Ishikawa (cell line): ENCODE results near the gene AXIN2.

Experiments
- CEBPB ChIP-seq: IDR thresholded peaks from 2 replicates; pipeline ENCODE4 v1.6.1; 2012
- CREB1 ChIP-seq: IDR thresholded peaks from 2 replicates; pipeline ENCODE4 v1.6.1; 2012; ENCODE audit warnings: low read depth
- EGR1 ChIP-seq: IDR thresholded peaks from 2 replicates; pipeline ENCODE4 v1.6.1; 2012
- EP300 ChIP-seq: IDR thresholded peaks from 2 replicates; pipeline ENCODE4 v1.6.1; 2012; ENCODE audit warnings: borderline replicate concordance
- FOXM1 ChIP-seq: IDR thresholded peaks from 2 replicates; pipeline ENCODE4 v1.6.1; 2012; ENCODE audit warnings: low read depth, borderline replicate concordance
- NFIC ChIP-seq: IDR thresholded peaks from 2 replicates; pipeline ENCODE4 v1.6.1; 2012
- RAD21 ChIP-seq: IDR thresholded peaks from 2 replicates; pipeline ENCODE4 v1.6.1; 2012; ENCODE audit warnings: low read depth
- REST ChIP-seq: IDR thresholded peaks from 2 replicates; pipeline ENCODE4 v1.6.1; 2012; ENCODE audit warnings: low read depth, mild to moderate bottlenecking
- TAF1 ChIP-seq: IDR thresholded peaks from 2 replicates; pipeline ENCODE4 v1.6.1; 2012; ENCODE audit warnings: low read depth, mild to moderate bottlenecking
- TCF12 ChIP-seq: IDR thresholded peaks from 2 replicates; pipeline ENCODE4 v1.6.1; 2012; ENCODE audit warnings: low read depth
- TEAD4 ChIP-seq: IDR thresholded peaks from 2 replicates; pipeline ENCODE4 v1.6.1; 2012
- YY1 ChIP-seq: IDR thresholded peaks from 2 replicates; pipeline ENCODE4 v1.6.1; 2012; ENCODE audit warnings: low read depth
- ZBTB7A ChIP-seq: IDR thresholded peaks from 2 replicates; pipeline ENCODE4 v1.6.1; 2012; ENCODE audit warnings: low read depth
- TF ChIP-seq, protein P1 (sequence below): IDR thresholded peaks from 2 replicates; pipeline ENCODE4 v1.6.1; 2012
- TF ChIP-seq, protein P2 (sequence below): IDR thresholded peaks from 2 replicates; pipeline ENCODE4 v1.6.1; 2012

Gene AXIN2

DNA sequence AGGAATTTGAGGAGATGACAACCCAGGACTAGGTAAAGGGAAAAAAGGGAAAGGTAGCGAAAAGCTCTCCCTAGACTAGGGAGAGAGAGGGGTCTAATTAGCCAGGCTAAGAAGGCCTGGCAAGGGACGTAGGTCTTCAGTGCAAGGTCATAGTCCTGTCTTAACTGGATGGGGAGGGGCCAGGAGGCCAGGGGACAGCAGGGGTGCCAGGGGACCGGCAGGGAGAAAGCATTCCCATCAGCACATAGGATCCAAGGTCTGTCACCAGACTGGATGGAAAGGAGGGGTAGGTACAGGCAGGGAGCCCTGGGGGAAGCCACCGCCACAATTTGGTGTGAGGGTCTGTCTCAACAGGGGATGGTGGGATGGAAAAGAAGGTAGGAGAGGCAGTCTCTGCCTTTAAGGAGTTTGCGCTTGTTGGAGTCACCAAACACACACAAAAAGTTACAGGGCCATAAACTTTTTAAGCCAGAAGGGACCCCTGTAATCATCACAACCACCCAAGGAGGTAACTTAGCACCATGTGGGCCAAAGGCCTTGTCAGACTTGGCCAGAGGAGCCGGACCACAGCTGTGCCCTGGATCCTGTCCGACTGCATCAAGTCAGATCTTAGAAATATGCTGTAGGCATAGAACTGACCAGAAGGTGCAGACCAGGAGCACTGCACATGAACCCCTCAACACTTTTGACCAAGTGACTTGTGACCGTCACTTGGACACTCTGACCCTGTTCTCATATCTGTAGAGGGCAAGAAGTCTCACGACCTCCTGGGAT lies 10.0 kb downstream of the AXIN2 start:
- TF ChIP-seq ZBTB7A (no peak), TEAD4 (no peak), CEBPB (no peak), EGR1 (no peak), TAF1 (no peak), FOXM1 (no peak), YY1 (no peak), REST (no peak), CREB1 (no peak), EP300 (no peak), NFIC (no peak), RAD21 (no peak), TCF12 (no peak)
- TF ChIP-seq, protein P1, sequence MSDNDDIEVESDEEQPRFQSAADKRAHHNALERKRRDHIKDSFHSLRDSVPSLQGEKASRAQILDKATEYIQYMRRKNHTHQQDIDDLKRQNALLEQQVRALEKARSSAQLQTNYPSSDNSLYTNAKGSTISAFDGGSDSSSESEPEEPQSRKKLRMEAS = no peak
- TF ChIP-seq, protein P2, sequence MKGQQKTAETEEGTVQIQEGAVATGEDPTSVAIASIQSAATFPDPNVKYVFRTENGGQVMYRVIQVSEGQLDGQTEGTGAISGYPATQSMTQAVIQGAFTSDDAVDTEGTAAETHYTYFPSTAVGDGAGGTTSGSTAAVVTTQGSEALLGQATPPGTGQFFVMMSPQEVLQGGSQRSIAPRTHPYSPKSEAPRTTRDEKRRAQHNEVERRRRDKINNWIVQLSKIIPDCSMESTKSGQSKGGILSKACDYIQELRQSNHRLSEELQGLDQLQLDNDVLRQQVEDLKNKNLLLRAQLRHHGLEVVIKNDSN = no peak

GRCh38 chr17:65550758-65551157 lies 10.7 kb downstream of the AXIN2 start:
- TF ChIP-seq FOXM1 (no peak), REST (no peak), EP300 (no peak), NFIC (no peak), ZBTB7A (no peak), TCF12 (no peak), TEAD4 (no peak), YY1 (no peak), RAD21 (no peak), CEBPB (no peak), CREB1 (no peak), EGR1 (no peak), TAF1 (no peak)
- TF ChIP-seq, protein P1 = no peak
- TF ChIP-seq, protein P2 = no peak

DNA sequence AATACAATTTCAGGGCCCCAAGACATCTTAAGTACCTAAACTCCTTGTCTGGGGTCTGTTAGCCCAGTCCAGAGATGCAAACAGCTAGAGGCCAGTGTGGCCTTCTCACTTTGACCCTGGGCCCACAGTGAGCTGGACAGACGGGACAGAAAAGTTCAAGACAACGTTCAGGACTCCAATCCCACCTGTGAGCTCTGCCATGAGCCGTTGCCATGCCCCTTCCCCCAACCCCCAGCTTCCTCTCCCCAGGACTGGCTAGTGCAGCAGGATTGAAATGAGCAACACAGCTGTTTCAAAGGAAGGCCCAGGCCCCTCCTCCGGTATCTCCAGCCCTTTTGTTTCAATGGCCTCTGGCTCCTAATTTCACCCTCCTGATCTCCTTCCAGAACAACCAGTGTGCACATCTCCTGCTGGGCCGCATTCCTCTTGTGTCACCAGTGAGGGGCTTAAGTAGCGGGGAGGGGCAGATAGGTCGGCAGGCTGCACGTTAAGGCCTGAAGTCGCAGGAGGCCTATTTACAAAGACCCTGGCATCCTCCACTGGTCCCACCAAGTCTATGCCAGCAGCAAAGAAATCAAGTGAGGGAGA lies 11.3 kb downstream of the AXIN2 start:
- TF ChIP-seq, protein P2 = no peak
- TF ChIP-seq FOXM1 = no peak
- TF ChIP-seq, protein P1 = no peak
- TF ChIP-seq TAF1 = no peak
- no peak for TF ChIP-seq RAD21
- no peak for TF ChIP-seq TCF12
- no peak for TF ChIP-seq CREB1
- TF ChIP-seq ZBTB7A = no peak
- no peak for TF ChIP-seq EP300
- TF ChIP-seq CEBPB = no peak
- TF ChIP-seq EGR1 = no peak
- TF ChIP-seq NFIC = no peak
- no peak for TF ChIP-seq YY1

DNA sequence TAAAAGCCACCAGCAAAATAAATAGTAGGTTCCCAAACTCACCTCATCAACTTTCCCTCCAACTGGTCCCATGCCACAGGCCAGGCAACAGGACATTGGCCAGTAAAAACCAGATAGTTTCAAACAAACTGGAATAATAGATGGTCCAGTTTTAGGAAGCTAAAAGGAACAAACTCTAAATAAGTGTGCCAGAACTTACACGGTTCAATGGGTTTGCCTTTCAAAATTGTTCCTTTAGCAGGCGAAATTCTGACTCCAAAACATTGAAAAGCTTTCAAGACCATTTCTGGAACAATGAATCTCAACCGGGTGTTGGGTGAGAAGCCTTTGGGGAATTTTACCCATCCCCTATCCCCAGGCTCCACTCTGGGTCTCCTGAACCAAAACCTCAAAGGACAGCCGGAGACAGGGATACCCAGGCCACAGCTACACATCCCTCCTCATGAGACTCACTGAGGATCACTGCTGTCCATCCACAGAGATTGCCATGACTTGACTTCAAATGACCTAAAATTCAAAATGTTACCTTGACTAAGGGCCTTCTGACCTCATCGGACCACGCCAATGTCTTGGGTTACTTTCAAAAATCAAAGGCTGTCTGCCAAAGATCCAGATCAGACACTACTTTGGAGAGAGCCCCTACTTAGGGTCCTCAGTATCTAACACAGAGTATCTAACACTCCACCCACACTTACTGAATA lies 13.0 kb downstream of the AXIN2 start:
- TF ChIP-seq RAD21 = no peak
- TF ChIP-seq NFIC = no peak
- no peak for TF ChIP-seq TCF12
- no peak for TF ChIP-seq CREB1
- no peak for TF ChIP-seq TAF1
- TF ChIP-seq TEAD4 = no peak
- no peak for TF ChIP-seq YY1
- TF ChIP-seq, protein P2 = no peak
- TF ChIP-seq, protein P1 = no peak
- TF ChIP-seq EGR1 = no peak
- TF ChIP-seq ZBTB7A = no peak
- TF ChIP-seq CEBPB = no peak
- no peak for TF ChIP-seq FOXM1
- TF ChIP-seq EP300 = no peak
